T-cell (primary cell): Measurements from ENCODE around the gene ZNF550. TPM values are rescaled to one million over a fixed set of nuclear protein-coding genes. Genes with fewer than 3 reads are reported as not detected.
A peak's percentile ranks its signal among the peaks of the same experiment; 100 is the strongest.
"Not testable (repeated sequence)": the region's sequence is repeated elsewhere in the genome, so short reads cannot be mapped to it uniquely, and the experiment has no call there.

Experiments
- ATAC-seq, 4 experiments: fragments of 200-7000 bp in 3 of 4; fragments of 150-1000 bp in 1 of 4; cut with Tn5 transposase; replicated peaks in 1 of 4; 1 replicate in 3 of 4; 2 replicates in 1 of 4; pipeline ENCODE4 v1.10.0; 2021; ENCODE audit warnings: moderate library complexity in 3 of 4, mild to moderate bottlenecking in 2 of 4, moderate number of reproducible peaks in 1 of 4
- CTCF ChIA-PET, 2 donors: fragments of 300-600 bp; sonication (Branson Sonifier 250); formaldehyde crosslinking; loops; one replicate each; lab custom pipeline; 2022; ENCODE audit warnings: antibody characterized with exemption in 2 of 2; lab: Charles Lee
- POLR2A ChIA-PET, 2 donors: fragments of 300-600 bp; sonication (Branson Sonifier 250); formaldehyde crosslinking; loops; one replicate each; lab custom pipeline; 2022; ENCODE audit warnings: antibody characterized with exemption in 2 of 2; lab: Charles Lee
- DNase-seq, 35 experiments: peaks; one replicate each; pipeline versions ENCODE4 v3.0.0 to v3.0.0-alpha.2; 2013 to 2023
- H3K27ac ChIP-seq: one replicate; pipeline ENCODE4 v1.5.1; 2013; ENCODE audit warnings: low read length
- H3K27me3 ChIP-seq, 2 experiments: replicated peaks in 1 of 2; 1 replicate in 1 of 2; 2 replicates in 1 of 2; pipeline versions ENCODE4 v1.6.1 to v1.7.0; 2013; ENCODE audit warnings: low read length in 1 of 2, mixed read lengths in 1 of 2; ENCODE audit not compliant: control insufficient read depth in 2 of 2, insufficient read depth in 2 of 2; ENCODE audit errors: extremely low read depth in 1 of 2
- H3K36me3 ChIP-seq, 2 donors: 1 replicate in 1 of 2; 2 replicates in 1 of 2; pipeline versions ENCODE4 v1.6.1 to v1.7.0; 2013; ENCODE audit warnings: low read length in 1 of 2; ENCODE audit not compliant: control insufficient read depth in 2 of 2, insufficient read depth in 1 of 2; ENCODE audit errors: extremely low read depth in 1 of 2
- H3K4me1 ChIP-seq, 2 experiments: 1 replicate in 1 of 2; 2 replicates in 1 of 2; pipeline versions ENCODE4 v1.6.1 to v1.7.0; 2013; ENCODE audit warnings: low read length in 2 of 2, mixed read lengths in 1 of 2; ENCODE audit not compliant: insufficient read depth in 2 of 2, control insufficient read depth in 1 of 2; ENCODE audit errors: extremely low read depth in 1 of 2
- H3K4me3 ChIP-seq, 2 donors: 1 replicate in 1 of 2; 2 replicates in 1 of 2; pipeline versions ENCODE4 v1.5.1 to v1.7.0; 2013; ENCODE audit warnings: mild to moderate bottlenecking in 2 of 2, low read length in 1 of 2, moderate library complexity in 1 of 2; ENCODE audit not compliant: control insufficient read depth in 1 of 2; ENCODE audit errors: extremely low read depth in 1 of 2
- H3K9me3 ChIP-seq: 2 replicates; pipeline ENCODE4 v1.7.0; 2013
- H3K27ac Mint-ChIP-seq, 2 donors: one replicate each; pipeline ENCODE4 v1.8.0; 2020 to 2021; ENCODE audit warnings: mild to moderate bottlenecking in 2 of 2, mixed read lengths in 2 of 2
- H3K27me3 Mint-ChIP-seq, 2 donors: one replicate each; pipeline ENCODE4 v1.8.0; 2021 to 2022; ENCODE audit warnings: mixed read lengths in 2 of 2
- H3K36me3 Mint-ChIP-seq: one replicate; pipeline ENCODE4 v1.8.0; 2021; ENCODE audit warnings: mixed read lengths
- H3K4me1 Mint-ChIP-seq, 3 donors: one replicate each; pipeline ENCODE4 v1.8.0; 2020 to 2022; ENCODE audit warnings: mixed read lengths in 3 of 3, mild to moderate bottlenecking in 1 of 3
- H3K4me3 Mint-ChIP-seq, 3 donors: one replicate each; pipeline ENCODE4 v1.8.0; 2020 to 2022; ENCODE audit warnings: mild to moderate bottlenecking in 3 of 3, mixed read lengths in 3 of 3, moderate library complexity in 3 of 3
- H3K9me3 Mint-ChIP-seq, 3 donors: one replicate each; pipeline ENCODE4 v1.8.0; 2020 to 2022; ENCODE audit warnings: mixed read lengths in 3 of 3
- WGBS: methylation state at CpG from one replicate; pipeline ENCODE4 v1.1.5; 2013; ENCODE audit warnings: missing lambda C conversion rate; ENCODE audit not compliant: insufficient coverage; 5-methylcytosine and 5-hydroxymethylcytosine counted together
- total RNA-seq, 35 experiments: library from RNA in 6 of 35; stranded (reverse) in 6 of 35; fragments of 120-200 nt in 1 of 35; gene quantifications; one replicate each; pipeline versions ENCODE4 v1.2.1 to v1.2.4 and lab custom pipeline; 2013 to 2026

ZNF550 gene
- total RNA-seq, 5 donors from 2014 or later (not counting 1 experiment from before 2014, with no cell fraction given) = 16.9 to 47.4 (median 45.1) TPM

GRCh38 chr19:57515255-57515654 lies 44.4 kb downstream of the ZNF550 start:
- no peak overlapping the region for H3K4me3 ChIP-seq
- H3K36me3 ChIP-seq = peaks cover 4 to 22% of the 10 kb centered on the region in 2 donors
- 70% methylated on average over 5 of the region's 5 CpGs for WGBS
- H3K9me3 ChIP-seq = peaks cover 12% of the 10 kb centered on the region
- H3K9me3 Mint-ChIP-seq = peaks cover 21 to 66% (median 58%) of the 10 kb centered on the region in 3 donors
- H3K36me3 Mint-ChIP-seq = peaks cover 73% of the 10 kb centered on the region
- no peaks in the 10 kb centered on the region for H3K27me3 ChIP-seq
- H3K4me1 ChIP-seq = no peaks in the 10 kb centered on the region
- no peaks in the 10 kb centered on the region for H3K27me3 Mint-ChIP-seq
- DNase-seq (no peak), ATAC-seq (no peak)
- CTCF ChIA-PET = interaction anchor here in 1 of 2 donors (0.7 kb wide), 1 partner anchor 715 kb away, joined by 3 read pairs; no protein-coding TSS in a partner anchor
- H3K27ac ChIP-seq = no peak overlapping the region
- H3K27ac Mint-ChIP-seq = no peak overlapping the region
- H3K4me3 Mint-ChIP-seq = no peak overlapping the region
- POLR2A ChIA-PET = no interaction called here
- H3K4me1 Mint-ChIP-seq = no peaks in the 10 kb centered on the region

- Histone ChIP-seq H3K4me1 (no peaks in the 10 kb centered on the region), H3K9me3 (peaks cover 12% of the 10 kb centered on the region), H3K4me3 (peak overlapping the region in 1 of 2 donors; percentile 23), H3K27ac (no peak overlapping the region), H3K27me3 (no peaks in the 10 kb centered on the region), H3K36me3 (peaks cover 0 to 22% of the 10 kb centered on the region in 2 donors)
- H3K36me3 Mint-ChIP-seq = peaks cover 79% of the 10 kb centered on the region
- peaks cover 19 to 70% (median 66%) of the 10 kb centered on the region in 3 donors for H3K9me3 Mint-ChIP-seq
- ChIA-PET POLR2A (no interaction called here), CTCF (interaction anchor here in 1 of 2 donors (1.0 kb wide), 1 partner anchor 356 kb away, joined by 4 read pairs; no protein-coding TSS in a partner anchor)
- WGBS = 100% methylated on average over 2 of the region's 6 CpGs
- peak in 2 of 35 experiments; percentile 2 for DNase-seq
- H3K27me3 Mint-ChIP-seq = no peaks in the 10 kb centered on the region
- no peaks in the 10 kb centered on the region for H3K4me1 Mint-ChIP-seq
- ATAC-seq = no peak
- no peak overlapping the region for H3K27ac Mint-ChIP-seq
- H3K4me3 Mint-ChIP-seq = no peak overlapping the region
Measured at GRCh38 chr19:57512845-57513244, 46.8 kb downstream of the ZNF550 start.

- Mint-ChIP-seq H3K4me1 (no peaks in the 10 kb centered on the region), H3K4me3 (no peak overlapping the region), H3K36me3 (peaks cover 79% of the 10 kb centered on the region), H3K27me3 (no peaks in the 10 kb centered on the region), H3K9me3 (peaks cover 21 to 65% (median 62%) of the 10 kb centered on the region in 3 donors), H3K27ac (no peak overlapping the region)
- H3K4me3 ChIP-seq = no peak overlapping the region
- CTCF ChIA-PET = no interaction called here
- peaks cover 10% of the 10 kb centered on the region for H3K9me3 ChIP-seq
- ATAC-seq (no peak), DNase-seq (no peak)
- POLR2A ChIA-PET = interaction anchor here in 1 of 2 donors (0.7 kb wide), 1 partner anchor 100 kb away, joined by 7 read pairs; no protein-coding TSS in a partner anchor
- H3K27me3 ChIP-seq = no peaks in the 10 kb centered on the region
- H3K27ac ChIP-seq = no peak overlapping the region
- H3K36me3 ChIP-seq = peaks cover 6 to 28% of the 10 kb centered on the region in 2 donors
- no peaks in the 10 kb centered on the region for H3K4me1 ChIP-seq
Measured at GRCh38 chr19:57511484-57511883, 48.2 kb downstream of the ZNF550 start.

GRCh38 chr19:57506163-57506562 lies 53.5 kb downstream of the ZNF550 start:
- H3K27ac ChIP-seq = no peak overlapping the region
- H3K4me3 ChIP-seq = no peak overlapping the region
- POLR2A ChIA-PET = no interaction called here
- peaks cover 16 to 56% (median 52%) of the 10 kb centered on the region in 3 donors for H3K9me3 Mint-ChIP-seq
- H3K27ac Mint-ChIP-seq = no peak overlapping the region
- ATAC-seq (no peak), DNase-seq (no peak)
- H3K27me3 Mint-ChIP-seq = no peaks in the 10 kb centered on the region
- H3K36me3 Mint-ChIP-seq = peaks cover 86% of the 10 kb centered on the region
- peaks cover 10 to 15% (median 12%) of the 10 kb centered on the region in 3 donors for H3K4me1 Mint-ChIP-seq
- H3K9me3 ChIP-seq = peaks cover 4% of the 10 kb centered on the region
- H3K36me3 ChIP-seq = peaks cover 15 to 45% of the 10 kb centered on the region in 2 donors
- H3K4me3 Mint-ChIP-seq = no peak overlapping the region
- H3K4me1 ChIP-seq = peaks cover 0 to 4% of the 10 kb centered on the region in 2 experiments
- WGBS = 42% methylated on average over 4 of the region's 4 CpGs
- no peaks in the 10 kb centered on the region for H3K27me3 ChIP-seq
- CTCF ChIA-PET = no interaction called here

- H3K4me3 ChIP-seq = peak overlapping the region; percentile 51 to 61
- not testable (repeated sequence) for H3K27ac ChIP-seq, H3K27me3 ChIP-seq, DNase-seq, H3K9me3 ChIP-seq, H3K27me3 Mint-ChIP-seq, ATAC-seq
- peaks cover 6 to 12% of the 10 kb centered on the region in 2 experiments for H3K4me1 ChIP-seq
- ChIA-PET POLR2A (interaction anchor here in 1 of 2 donors (0.5 to 0.6 kb wide), 2 partner anchors 63 to 930 kb away, joined by 3 read pairs; no protein-coding TSS in a partner anchor), CTCF (interaction anchor here in 1 of 2 donors (0.5 to 1.0 kb wide), 2 partner anchors 23 to 96 kb away, joined by 3 to 5 read pairs; partner anchors contain the start of gene ZNF772)
- peak overlapping the region; percentile 69 to 79 for H3K27ac Mint-ChIP-seq
- 0% methylated on average over 1 of the region's 4 CpGs for WGBS
- H3K4me1 Mint-ChIP-seq = peaks cover 27 to 31% (median 30%) of the 10 kb centered on the region in 3 donors
- H3K9me3 Mint-ChIP-seq = peaks cover 13 to 50% (median 42%) of the 10 kb centered on the region in 3 donors
- H3K36me3 Mint-ChIP-seq = peaks cover 59% of the 10 kb centered on the region
- H3K36me3 ChIP-seq = peaks cover 5 to 23% of the 10 kb centered on the region in 2 donors
- peak overlapping the region; percentile 76 to 82 (median 82) for H3K4me3 Mint-ChIP-seq
Measured at GRCh38 chr19:57500400-57500799, 59.3 kb downstream of the ZNF550 start.

GRCh38 chr19:57499680-57500395 lies 59.8 kb downstream of the ZNF550 start, which contains the start of gene ZNF773:
Gene ZNF773, plus strand, starts transcription at chr19:57499938. Its CDS starts 143 bp downstream, at chr19:57500081.
- ChIA-PET CTCF (interaction anchor here in 1 of 2 donors (0.5 to 1.0 kb wide), 2 partner anchors 22 to 96 kb away, joined by 3 to 5 read pairs; partner anchors contain the start of gene ZNF772), POLR2A (interaction anchor here in 1 of 2 donors (0.5 to 0.6 kb wide), 2 partner anchors 62 to 930 kb away, joined by 3 read pairs; no protein-coding TSS in a partner anchor)
- peak; percentile 88 to 98 (median 96) for DNase-seq
- peaks cover 13 to 50% (median 39%) of the 10 kb centered on the region in 3 donors for H3K9me3 Mint-ChIP-seq
- peaks cover 27 to 31% (median 30%) of the 10 kb centered on the region in 3 donors for H3K4me1 Mint-ChIP-seq
- H3K36me3 Mint-ChIP-seq = peaks cover 56% of the 10 kb centered on the region
- not testable (repeated sequence) for H3K27me3 Mint-ChIP-seq, H3K27me3 ChIP-seq, H3K9me3 ChIP-seq
- peak within 1 kb of the TSS; percentile 81 for H3K27ac ChIP-seq
- peak within 1 kb of the TSS; percentile 76 to 82 (median 82) for H3K4me3 Mint-ChIP-seq
- peaks cover under 1 to 19% of the 10 kb centered on the region in 2 donors for H3K36me3 ChIP-seq
- 1% methylated on average over 42 of the region's 69 CpGs for WGBS
- H3K27ac Mint-ChIP-seq = peak within 1 kb of the TSS; percentile 79 to 83
- H3K4me1 ChIP-seq = peaks cover 6 to 12% of the 10 kb centered on the region in 2 experiments
- ATAC-seq = peak; percentile 96 to 100 (median 98)
- peak within 1 kb of the TSS; percentile 51 to 61 for H3K4me3 ChIP-seq
